Parathyroid adenoma (tissue), 2 donors: ENCODE results near the gene KNDC1.
A peak's percentile ranks its signal among the peaks of the same experiment; 100 is the strongest.

Experiments used
- H2AFZ ChIP-seq: fragments of 300-600 bp; sonication (generic); one replicate; pipeline ENCODE4 v1.7.0; 2017; ENCODE audit warnings: antibody characterized with exemption, mild to moderate bottlenecking
- H3K27ac ChIP-seq: fragments of 300-600 bp; sonication (generic); one replicate; pipeline ENCODE4 v1.7.0; 2017
- H3K27me3 ChIP-seq: fragments of 300-600 bp; sonication (generic); one replicate; pipeline ENCODE4 v1.7.0; 2017; ENCODE audit warnings: low read length; ENCODE audit not compliant: control insufficient read depth, insufficient read depth
- H3K36me3 ChIP-seq: fragments of 300-600 bp; sonication (generic); one replicate; pipeline ENCODE4 v1.7.0; 2017; ENCODE audit warnings: low read length; ENCODE audit not compliant: control insufficient read depth, insufficient read depth
- H3K4me1 ChIP-seq: fragments of 300-600 bp; sonication (generic); one replicate; pipeline ENCODE4 v1.7.0; 2017; ENCODE audit warnings: control low read depth
- H3K4me2 ChIP-seq: fragments of 300-600 bp; sonication (generic); one replicate; pipeline ENCODE4 v1.7.0; 2017; ENCODE audit warnings: low read length
- H3K4me3 ChIP-seq: fragments of 300-600 bp; sonication (generic); one replicate; pipeline ENCODE4 v1.7.0; 2017; ENCODE audit warnings: low read depth, low read length
- H3K79me2 ChIP-seq: fragments of 300-600 bp; sonication (generic); one replicate; pipeline ENCODE4 v1.7.0; 2017; ENCODE audit warnings: control low read depth
- H3K9ac ChIP-seq: fragments of 300-600 bp; sonication (generic); one replicate; pipeline ENCODE4 v1.7.0; 2017; ENCODE audit warnings: mild to moderate bottlenecking
- H3K9me3 ChIP-seq: fragments of 300-600 bp; sonication (generic); one replicate; pipeline ENCODE4 v1.7.0; 2017; ENCODE audit warnings: low read length; ENCODE audit not compliant: control insufficient read depth
- TF ChIP-seq, protein P1 (sequence below): fragments of 300-600 bp; sonication (generic); IDR thresholded peaks from one replicate; pipeline ENCODE4 v1.7.0; 2017; ENCODE audit warnings: antibody characterized with exemption, mild to moderate bottlenecking
- donor health status: primary hyperparathyroidism.

KNDC1 gene

DNA sequence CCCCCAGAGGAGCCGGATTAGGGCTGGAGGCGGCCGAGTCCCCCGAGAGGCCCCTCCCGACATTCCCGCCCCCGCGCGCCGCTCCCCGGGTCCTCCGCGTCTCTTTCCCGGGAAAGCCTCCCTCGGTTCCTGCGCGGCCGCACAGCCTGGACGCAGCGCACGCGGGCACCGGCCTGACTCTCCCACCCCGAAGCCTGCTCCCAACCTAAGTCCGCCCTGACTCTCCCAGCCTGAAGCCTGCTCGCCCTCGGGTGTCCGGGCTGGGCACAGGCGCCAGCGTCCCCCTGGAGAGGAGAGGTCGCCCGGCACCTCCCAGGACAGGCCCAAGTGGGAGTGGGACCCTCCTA lies 77.2 kb downstream of the KNDC1 start:
- Histone ChIP-seq H3K27ac (no peak overlapping the region), H3K4me2 (peak overlapping the region; percentile 38), H3K9ac (no peak overlapping the region), H3K9me3 (no peaks in the 10 kb centered on the region), H3K4me3 (no peak overlapping the region), H3K27me3 (no peaks in the 10 kb centered on the region), H2AFZ (no peak overlapping the region), H3K79me2 (no peaks in the 10 kb centered on the region), H3K36me3 (no peaks in the 10 kb centered on the region), H3K4me1 (no peaks in the 10 kb centered on the region)
- TF ChIP-seq, protein P1, sequence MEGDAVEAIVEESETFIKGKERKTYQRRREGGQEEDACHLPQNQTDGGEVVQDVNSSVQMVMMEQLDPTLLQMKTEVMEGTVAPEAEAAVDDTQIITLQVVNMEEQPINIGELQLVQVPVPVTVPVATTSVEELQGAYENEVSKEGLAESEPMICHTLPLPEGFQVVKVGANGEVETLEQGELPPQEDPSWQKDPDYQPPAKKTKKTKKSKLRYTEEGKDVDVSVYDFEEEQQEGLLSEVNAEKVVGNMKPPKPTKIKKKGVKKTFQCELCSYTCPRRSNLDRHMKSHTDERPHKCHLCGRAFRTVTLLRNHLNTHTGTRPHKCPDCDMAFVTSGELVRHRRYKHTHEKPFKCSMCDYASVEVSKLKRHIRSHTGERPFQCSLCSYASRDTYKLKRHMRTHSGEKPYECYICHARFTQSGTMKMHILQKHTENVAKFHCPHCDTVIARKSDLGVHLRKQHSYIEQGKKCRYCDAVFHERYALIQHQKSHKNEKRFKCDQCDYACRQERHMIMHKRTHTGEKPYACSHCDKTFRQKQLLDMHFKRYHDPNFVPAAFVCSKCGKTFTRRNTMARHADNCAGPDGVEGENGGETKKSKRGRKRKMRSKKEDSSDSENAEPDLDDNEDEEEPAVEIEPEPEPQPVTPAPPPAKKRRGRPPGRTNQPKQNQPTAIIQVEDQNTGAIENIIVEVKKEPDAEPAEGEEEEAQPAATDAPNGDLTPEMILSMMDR = no peak

DNA sequence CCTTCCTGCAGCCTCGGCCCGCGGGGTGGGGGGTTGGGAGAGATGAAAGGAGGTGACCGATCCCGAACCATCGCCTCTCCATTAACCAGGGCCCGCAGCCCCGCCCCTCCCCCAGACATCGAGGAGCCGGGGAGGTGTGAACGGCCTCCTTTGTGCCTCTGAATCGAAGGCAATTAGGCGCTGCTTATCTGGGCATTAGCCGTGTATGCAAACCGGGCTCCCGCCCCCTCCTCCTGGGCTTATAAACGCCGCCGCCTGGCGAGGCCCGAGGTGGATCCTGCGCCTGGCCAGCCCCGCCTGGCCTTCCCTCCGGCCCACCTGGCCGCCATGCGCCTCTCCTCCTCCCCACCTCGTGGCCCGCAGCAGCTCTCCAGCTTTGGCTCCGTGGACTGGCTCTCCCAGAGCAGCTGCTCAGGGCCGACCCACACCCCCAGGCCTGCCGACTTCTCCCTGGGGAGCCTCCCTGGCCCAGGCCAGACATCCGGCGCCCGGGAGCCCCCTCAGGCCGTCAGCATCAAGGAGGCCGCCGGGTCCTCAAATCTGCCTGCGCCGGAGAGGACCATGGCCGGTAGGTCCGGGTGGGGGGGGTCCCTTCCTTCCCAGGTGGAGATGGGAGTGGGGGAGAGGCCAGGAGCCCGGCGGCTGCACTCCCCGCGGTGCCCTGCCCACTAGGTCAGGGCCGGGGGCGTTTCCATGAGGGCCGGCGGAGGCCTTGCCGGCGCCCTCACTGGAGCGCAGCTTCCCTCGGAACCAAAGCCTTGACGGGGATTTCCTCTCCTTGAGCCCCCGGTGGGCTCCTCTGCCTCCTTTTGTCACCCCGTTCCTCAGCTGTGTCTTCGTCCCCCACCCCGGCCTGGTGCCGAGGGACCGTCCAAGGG lies 77.8 kb downstream of the KNDC1 start, which contains the start of gene VENTX:
Gene VENTX (plus strand): TSS at position 268 of the 878 bp plus-strand sequence. CDS start 60 bp downstream, at position 328.
- H3K4me1 ChIP-seq = no peaks in the 10 kb centered on the region
- peak within 1 kb of the TSS; percentile 38 for H3K4me2 ChIP-seq
- H3K9ac ChIP-seq = no peak within 1 kb of the TSS
- TF ChIP-seq, protein P1 = no peak
- no peaks in the 10 kb centered on the region for H3K9me3 ChIP-seq
- no peak within 1 kb of the TSS for H3K27ac ChIP-seq
- no peaks in the 10 kb centered on the region for H3K79me2 ChIP-seq
- H3K27me3 ChIP-seq = no peaks in the 10 kb centered on the region
- H2AFZ ChIP-seq = no peak within 1 kb of the TSS
- peak within 1 kb of the TSS; percentile 11 for H3K4me3 ChIP-seq
- no peaks in the 10 kb centered on the region for H3K36me3 ChIP-seq

DNA sequence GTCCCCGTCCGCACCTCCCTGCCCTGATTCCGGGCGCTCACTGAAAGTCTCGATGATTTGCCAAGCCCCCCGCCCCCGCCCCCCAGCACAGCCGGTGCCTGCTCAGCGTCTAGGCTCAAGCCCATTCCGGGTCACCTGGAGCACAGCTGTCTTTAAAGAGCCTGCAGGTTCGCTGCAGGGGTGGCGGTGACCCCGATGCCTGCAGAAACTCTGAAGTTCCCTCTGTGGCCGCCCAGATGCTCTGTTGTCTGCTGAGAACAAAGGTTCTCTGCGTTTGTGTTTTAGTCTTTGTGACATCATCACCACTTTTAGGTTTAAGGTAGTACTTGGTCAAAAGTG lies 78.4 kb downstream of the KNDC1 start:
- H3K4me3 ChIP-seq = no peak overlapping the region
- H3K4me2 ChIP-seq = no peak overlapping the region
- no peaks in the 10 kb centered on the region for H3K9me3 ChIP-seq
- H3K4me1 ChIP-seq = no peaks in the 10 kb centered on the region
- H3K36me3 ChIP-seq = no peaks in the 10 kb centered on the region
- no peaks in the 10 kb centered on the region for H3K79me2 ChIP-seq
- H3K9ac ChIP-seq = no peak overlapping the region
- H3K27ac ChIP-seq = no peak overlapping the region
- H3K27me3 ChIP-seq = no peaks in the 10 kb centered on the region
- no peak overlapping the region for H2AFZ ChIP-seq
- TF ChIP-seq, protein P1 = no peak

DNA sequence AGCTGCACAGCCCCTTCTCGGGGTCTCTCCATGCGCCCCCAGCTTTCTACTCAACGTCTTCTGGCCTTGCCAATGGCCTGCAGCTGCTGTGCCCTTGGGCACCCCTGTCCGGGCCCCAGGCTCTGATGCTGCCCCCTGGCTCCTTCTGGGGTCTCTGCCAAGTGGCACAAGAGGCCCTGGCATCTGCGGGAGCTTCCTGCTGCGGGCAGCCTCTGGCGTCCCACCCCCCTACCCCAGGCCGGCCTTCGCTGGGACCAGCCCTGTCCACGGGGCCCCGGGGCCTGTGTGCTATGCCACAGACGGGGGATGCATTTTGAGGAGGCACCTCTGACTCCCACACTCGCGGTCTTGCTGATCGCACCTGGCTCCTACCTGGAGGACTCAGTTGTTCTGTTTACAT lies 80.0 kb downstream of the KNDC1 start:
- no peak overlapping the region for H3K4me3 ChIP-seq
- no peaks in the 10 kb centered on the region for H3K9me3 ChIP-seq
- H3K79me2 ChIP-seq = no peaks in the 10 kb centered on the region
- no peak overlapping the region for H3K4me2 ChIP-seq
- TF ChIP-seq, protein P1 = no peak
- H3K36me3 ChIP-seq = no peaks in the 10 kb centered on the region
- no peak overlapping the region for H3K9ac ChIP-seq
- no peak overlapping the region for H2AFZ ChIP-seq
- H3K27me3 ChIP-seq = no peaks in the 10 kb centered on the region
- no peaks in the 10 kb centered on the region for H3K4me1 ChIP-seq
- H3K27ac ChIP-seq = no peak overlapping the region
